Measurements from ENCODE around the gene GUSB.

Gene GUSB

DNA sequence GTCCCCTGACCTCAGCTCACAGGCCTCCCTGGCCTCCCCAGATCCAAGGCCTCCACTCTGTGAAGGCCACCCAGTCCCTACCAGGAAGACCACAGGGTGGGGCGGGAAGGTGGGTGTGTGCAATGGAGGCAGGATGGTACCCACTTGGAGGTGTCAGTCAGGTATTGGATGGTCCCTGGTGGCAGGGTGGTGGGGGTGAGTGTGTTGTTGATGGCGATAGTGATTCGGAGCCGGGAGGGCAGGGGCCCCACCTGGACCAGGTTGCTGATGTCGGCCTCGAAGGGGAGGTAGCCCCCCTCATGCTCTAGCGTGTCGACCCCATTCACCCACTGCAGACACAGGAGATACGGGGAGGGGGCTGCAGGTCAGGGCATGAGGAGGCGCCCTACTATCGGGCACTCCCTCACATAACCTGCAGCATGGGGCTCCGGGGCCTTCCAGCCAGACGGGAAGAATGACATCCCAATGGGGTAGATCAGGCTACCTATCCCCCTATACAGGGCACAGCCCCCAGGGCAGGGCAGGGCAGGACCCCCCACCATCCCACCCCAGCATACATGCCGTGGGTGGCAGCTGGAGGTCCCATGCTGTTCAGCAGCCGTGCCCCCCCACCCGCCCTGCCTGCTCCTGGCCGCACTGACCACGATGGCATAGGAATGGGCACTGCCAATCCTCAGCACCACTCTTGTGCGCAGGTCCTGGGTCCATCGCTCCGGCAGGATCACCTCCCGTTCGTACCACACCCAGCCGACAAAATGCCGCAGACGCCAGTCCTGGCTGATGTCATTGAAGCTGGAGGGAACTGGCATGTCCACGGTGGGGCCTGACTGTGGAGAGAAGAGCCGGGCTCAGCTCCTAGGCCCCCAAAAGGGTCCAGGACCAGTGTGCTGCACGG is 2.2 kb downstream of the GUSB start:
- H3K4me3 ChIP-seq (ENCODE audit: low read length) = no peak overlapping the region
- no peak for DNase-seq (ENCODE audit: low read depth)
- TF ChIP-seq, protein P1, sequence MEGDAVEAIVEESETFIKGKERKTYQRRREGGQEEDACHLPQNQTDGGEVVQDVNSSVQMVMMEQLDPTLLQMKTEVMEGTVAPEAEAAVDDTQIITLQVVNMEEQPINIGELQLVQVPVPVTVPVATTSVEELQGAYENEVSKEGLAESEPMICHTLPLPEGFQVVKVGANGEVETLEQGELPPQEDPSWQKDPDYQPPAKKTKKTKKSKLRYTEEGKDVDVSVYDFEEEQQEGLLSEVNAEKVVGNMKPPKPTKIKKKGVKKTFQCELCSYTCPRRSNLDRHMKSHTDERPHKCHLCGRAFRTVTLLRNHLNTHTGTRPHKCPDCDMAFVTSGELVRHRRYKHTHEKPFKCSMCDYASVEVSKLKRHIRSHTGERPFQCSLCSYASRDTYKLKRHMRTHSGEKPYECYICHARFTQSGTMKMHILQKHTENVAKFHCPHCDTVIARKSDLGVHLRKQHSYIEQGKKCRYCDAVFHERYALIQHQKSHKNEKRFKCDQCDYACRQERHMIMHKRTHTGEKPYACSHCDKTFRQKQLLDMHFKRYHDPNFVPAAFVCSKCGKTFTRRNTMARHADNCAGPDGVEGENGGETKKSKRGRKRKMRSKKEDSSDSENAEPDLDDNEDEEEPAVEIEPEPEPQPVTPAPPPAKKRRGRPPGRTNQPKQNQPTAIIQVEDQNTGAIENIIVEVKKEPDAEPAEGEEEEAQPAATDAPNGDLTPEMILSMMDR (IDR thresholded peaks at IDR 0.05; ENCODE audit: insufficient read depth, low read depth, low read length, missing control alignments) = no peak

- TF ChIP-seq, protein P1 (IDR thresholded peaks at IDR 0.05; ENCODE audit: insufficient read depth, low read depth, low read length, missing control alignments) = no peak
- no peak for DNase-seq (ENCODE audit: low read depth)
- no peak overlapping the region for H3K4me3 ChIP-seq (ENCODE audit: low read length)
These were observed 3.0 kb downstream of the GUSB start for GRCh38 chr7:65978891-65979582.

DNA sequence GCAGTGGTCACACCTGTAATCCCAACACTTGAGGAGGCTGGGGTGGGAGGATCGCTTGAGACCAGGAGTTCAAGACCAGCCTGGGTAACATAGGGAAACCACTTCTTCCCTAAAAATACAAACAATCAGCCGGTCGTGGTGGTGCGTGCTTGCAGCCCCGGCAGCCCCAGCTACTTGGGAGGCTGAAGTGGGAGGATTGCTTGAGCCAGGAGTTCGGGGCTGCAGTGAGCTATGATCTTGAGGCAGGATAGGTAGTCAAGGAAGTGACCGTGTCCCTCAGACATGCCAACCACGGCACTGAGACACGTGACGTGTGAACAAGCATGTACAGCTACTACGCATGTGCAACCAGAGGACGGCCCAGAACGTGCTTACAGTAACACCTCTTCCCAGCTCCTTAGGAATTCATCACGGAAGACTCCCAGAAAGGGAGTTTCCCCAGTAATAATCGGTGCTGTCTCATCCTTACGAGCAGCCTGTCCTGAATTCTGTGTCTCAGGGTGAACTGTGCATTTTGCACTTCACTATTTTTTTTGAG is 5.3 kb downstream of the GUSB start:
- no peak for DNase-seq (ENCODE audit: low read depth)
- TF ChIP-seq, protein P1 (IDR thresholded peaks at IDR 0.05; ENCODE audit: insufficient read depth, low read depth, low read length, missing control alignments) = no peak
- no peak overlapping the region for H3K4me3 ChIP-seq (ENCODE audit: low read length)

DNA sequence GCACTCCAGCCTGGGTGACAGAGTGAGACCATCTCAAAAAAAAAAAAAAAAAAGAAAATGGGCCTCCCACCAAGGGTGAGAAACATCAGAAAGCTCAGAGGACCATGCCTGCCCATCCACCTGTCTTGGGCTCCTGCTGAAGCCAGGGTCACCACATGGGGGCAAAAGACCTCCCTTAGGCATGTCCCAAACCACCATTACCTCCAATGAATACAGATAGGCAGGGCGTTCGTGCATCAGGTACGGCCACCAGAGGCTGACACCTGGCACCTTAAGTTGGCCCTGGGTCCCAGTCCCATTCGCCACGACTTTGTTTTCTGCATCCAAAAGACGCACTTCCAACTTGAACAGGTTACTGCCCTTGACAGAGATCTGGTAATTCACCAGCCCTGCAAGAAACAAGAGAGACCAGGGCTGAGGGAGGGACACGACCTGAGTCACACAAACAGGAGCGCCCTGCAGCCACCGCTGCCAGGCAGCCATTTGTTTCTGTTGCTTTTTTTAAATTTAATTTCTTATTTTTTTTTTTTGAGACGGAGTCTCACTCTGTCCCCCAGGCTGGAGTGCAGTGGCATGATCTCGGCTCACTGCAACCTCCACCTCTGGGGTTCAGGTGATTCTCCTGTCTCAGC is 6.1 kb downstream of the GUSB start:
- no peak for DNase-seq (ENCODE audit: low read depth)
- TF ChIP-seq, protein P1 (IDR thresholded peaks at IDR 0.05; ENCODE audit: insufficient read depth, low read depth, low read length, missing control alignments) = no peak
- no peak overlapping the region for H3K4me3 ChIP-seq (ENCODE audit: low read length)

DNA sequence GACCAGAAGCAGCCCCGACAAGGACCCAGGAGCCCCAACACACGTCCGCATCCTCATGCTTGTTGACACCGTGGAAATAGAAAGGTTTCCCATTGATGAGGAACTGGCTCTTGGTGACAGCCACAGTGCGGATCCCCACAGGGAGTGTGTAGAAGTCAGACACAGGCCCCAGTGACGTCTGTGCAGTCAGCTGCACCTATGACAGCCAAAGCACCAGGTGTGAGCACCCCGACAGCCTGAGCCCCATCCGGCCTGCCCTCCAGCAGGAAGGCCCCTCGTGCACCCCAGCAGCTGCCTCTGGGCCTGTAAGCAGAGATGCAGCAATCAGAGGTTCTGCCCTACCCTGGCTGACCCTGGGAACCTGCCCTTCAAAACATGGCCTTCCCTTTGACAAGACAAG is 7.1 kb downstream of the GUSB start:
- TF ChIP-seq, protein P1 (IDR thresholded peaks at IDR 0.05; ENCODE audit: insufficient read depth, low read depth, low read length, missing control alignments) = no peak
- H3K4me3 ChIP-seq (ENCODE audit: low read length) = no peak overlapping the region
- no peak for DNase-seq (ENCODE audit: low read depth)

DNA sequence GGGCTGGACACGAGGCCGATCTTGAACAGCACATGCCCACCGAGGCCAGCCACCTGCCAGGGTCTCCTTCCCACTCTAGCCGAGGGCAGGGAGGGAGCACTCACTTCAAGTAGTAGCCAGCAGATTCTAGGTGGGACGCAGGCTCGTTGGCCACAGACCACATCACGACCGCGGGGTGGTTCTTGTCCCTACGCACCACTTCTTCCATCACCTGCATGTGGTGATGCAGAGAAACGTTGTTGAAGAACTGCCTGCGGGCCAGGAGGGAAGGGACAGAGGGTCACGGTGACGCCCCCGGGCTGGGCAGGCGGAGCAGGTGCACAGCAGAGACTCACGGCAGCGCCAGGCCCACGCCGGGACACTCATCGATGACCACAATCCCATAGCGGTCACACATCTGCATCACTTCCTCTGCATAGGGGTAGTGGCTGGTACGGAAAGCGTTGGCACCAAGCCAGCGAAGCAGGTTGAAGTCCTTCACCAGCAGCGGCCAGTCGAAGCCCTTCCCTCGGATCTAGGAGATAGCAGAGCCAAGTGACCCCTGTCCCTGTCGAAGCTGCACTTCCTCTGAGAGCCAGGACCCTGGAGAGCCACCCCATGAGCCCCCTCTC is 7.7 kb downstream of the GUSB start:
- no peak for DNase-seq (ENCODE audit: low read depth)
- H3K4me3 ChIP-seq (ENCODE audit: low read length) = no peak overlapping the region
- TF ChIP-seq, protein P1 (IDR thresholded peaks at IDR 0.05; ENCODE audit: insufficient read depth, low read depth, low read length, missing control alignments) = no peak
